Activated CD4-positive, alpha-beta T cell treated with anti-CD3 and anti-CD28 coated beads for 1 hour (primary cell): ENCODE data around the gene FAM234A.

Experiments
- DNase-seq: peaks from one replicate; pipeline ENCODE4 v3.0.0-alpha.2; 2020

Gene FAM234A

GRCh38 chr16:283033-283805 is 48.6 kb downstream of the FAM234A start, which contains the start of gene PDIA2:
PDIA2 (plus strand) TSS chr16:283164; CDS start chr16:283170, 6 bp downstream.
- no peak for DNase-seq

GRCh38 chr16:284204-285120 is 49.8 kb downstream of the FAM234A start:
- no peak for DNase-seq

- no peak for DNase-seq
Observed at GRCh38 chr16:285146-286055, 50.8 kb downstream of the FAM234A start.

- no peak for DNase-seq
Observed at GRCh38 chr16:286491-287297, 52.1 kb downstream of the FAM234A start.

GRCh38 chr16:287298-287811 is 52.7 kb downstream of the FAM234A start:
- no peak for DNase-seq

GRCh38 chr16:287981-288920 is 53.6 kb downstream of the FAM234A start:
- DNase-seq, result no peak

- no peak for DNase-seq
Observed at GRCh38 chr16:289395-289997, 54.9 kb downstream of the FAM234A start.

- no peak for DNase-seq
Observed at GRCh38 chr16:290015-290680, 55.5 kb downstream of the FAM234A start.

GRCh38 chr16:290681-291405 is 56.2 kb downstream of the FAM234A start:
- DNase-seq, result no peak

GRCh38 chr16:291539-291938 is 56.9 kb downstream of the FAM234A start:
- no peak for DNase-seq

GRCh38 chr16:293043-293775 is 58.6 kb downstream of the FAM234A start:
- DNase-seq, result no peak

- DNase-seq, result no peak
Observed at GRCh38 chr16:296276-296675, 61.7 kb downstream of the FAM234A start.

- no peak for DNase-seq
Observed at GRCh38 chr16:296806-297510, 62.3 kb downstream of the FAM234A start.

- no peak for DNase-seq
Observed at GRCh38 chr16:297832-298231, 63.2 kb downstream of the FAM234A start.

GRCh38 chr16:301235-301634 is 66.6 kb downstream of the FAM234A start:
- DNase-seq, result no peak

- DNase-seq, result no peak
Observed at GRCh38 chr16:301950-302349, 67.3 kb downstream of the FAM234A start.

GRCh38 chr16:303760-304505 is 69.3 kb downstream of the FAM234A start:
- no peak for DNase-seq
